ENCODE results near the gene DAGLA. TPM values are rescaled to one million over a fixed set of nuclear protein-coding genes. Genes with fewer than 3 reads are reported as not detected.

DAGLA gene
- polyA plus RNA-seq, 1 experiment = 2.5 TPM

DNA sequence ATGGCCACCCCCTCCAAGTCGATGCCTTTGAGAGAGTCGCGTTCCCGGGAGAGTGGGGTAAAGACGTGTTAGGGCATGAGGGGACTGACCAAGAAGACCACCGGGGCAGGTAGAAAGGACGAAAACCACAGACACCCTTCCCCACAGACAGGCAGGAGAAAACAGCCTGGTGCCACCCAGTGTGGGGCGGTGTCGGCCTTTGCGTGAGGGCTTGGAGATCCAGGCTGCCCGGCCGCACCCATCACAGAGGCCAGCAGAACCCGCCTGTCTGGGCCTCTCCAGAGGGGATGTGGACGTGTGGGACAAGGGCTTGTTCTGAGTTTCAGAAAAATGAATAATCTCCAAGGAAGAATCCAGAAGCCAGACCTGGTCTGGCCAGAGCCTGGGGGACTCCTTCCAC, 30.8 kb downstream of the DAGLA start:
- Histone ChIP-seq H3K4me3 (ENCODE audit: low read depth, low read length) (no peak overlapping the region), H3K36me3 (ENCODE audit: control insufficient read depth, insufficient read depth, low read length) (no peaks in the 10 kb centered on the region), H3K27me3 (ENCODE audit: control insufficient read depth, insufficient read depth, low read length) (no peaks in the 10 kb centered on the region)
- ChIA-PET POLR2A (no interaction called here), CTCF (interaction anchor here (1.0 to 1.3 kb wide), 2 partner anchors 23 to 32 kb away, joined by 3 to 4 read pairs; no protein-coding TSS in a partner anchor)
- TF ChIP-seq, protein P1, sequence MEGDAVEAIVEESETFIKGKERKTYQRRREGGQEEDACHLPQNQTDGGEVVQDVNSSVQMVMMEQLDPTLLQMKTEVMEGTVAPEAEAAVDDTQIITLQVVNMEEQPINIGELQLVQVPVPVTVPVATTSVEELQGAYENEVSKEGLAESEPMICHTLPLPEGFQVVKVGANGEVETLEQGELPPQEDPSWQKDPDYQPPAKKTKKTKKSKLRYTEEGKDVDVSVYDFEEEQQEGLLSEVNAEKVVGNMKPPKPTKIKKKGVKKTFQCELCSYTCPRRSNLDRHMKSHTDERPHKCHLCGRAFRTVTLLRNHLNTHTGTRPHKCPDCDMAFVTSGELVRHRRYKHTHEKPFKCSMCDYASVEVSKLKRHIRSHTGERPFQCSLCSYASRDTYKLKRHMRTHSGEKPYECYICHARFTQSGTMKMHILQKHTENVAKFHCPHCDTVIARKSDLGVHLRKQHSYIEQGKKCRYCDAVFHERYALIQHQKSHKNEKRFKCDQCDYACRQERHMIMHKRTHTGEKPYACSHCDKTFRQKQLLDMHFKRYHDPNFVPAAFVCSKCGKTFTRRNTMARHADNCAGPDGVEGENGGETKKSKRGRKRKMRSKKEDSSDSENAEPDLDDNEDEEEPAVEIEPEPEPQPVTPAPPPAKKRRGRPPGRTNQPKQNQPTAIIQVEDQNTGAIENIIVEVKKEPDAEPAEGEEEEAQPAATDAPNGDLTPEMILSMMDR (IDR thresholded peaks at IDR 0.05; ENCODE audit: insufficient read depth, low read depth, low read length) = no peak
- DNase-seq (ENCODE audit: low read depth) = no peak

DNA sequence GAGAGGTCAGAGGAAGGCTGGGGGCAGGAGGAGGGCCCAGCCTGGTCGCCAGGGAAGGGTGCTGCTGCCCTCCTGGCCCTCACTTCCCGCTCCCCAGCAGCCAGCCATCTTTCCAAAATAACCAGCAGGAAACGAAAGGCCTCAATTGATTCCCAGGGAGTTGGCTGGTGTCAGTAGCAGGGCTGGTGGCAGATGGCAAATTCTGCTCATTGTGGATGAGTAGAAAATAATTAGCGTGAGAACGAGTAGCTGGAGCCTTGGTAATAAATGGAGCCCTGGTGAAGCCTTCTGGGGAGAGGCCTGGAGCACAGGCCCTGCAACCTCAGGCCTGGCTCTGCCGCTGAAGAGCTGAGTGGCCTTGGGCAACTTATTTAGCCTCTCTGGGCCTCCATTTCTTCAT, 31.3 kb downstream of the DAGLA start:
- ChIA-PET POLR2A (interaction anchor here (0.7 kb wide), 1 partner anchor 11 kb away, joined by 4 read pairs; no protein-coding TSS in a partner anchor), CTCF (interaction anchor here (1.0 kb wide), 1 partner anchor 22 kb away, joined by 4 read pairs; no protein-coding TSS in a partner anchor)
- no peak overlapping the region for H3K4me3 ChIP-seq (ENCODE audit: low read depth, low read length)
- TF ChIP-seq, protein P1 (IDR thresholded peaks at IDR 0.05; ENCODE audit: insufficient read depth, low read depth, low read length) = no peak
- no peak for DNase-seq (ENCODE audit: low read depth)
- H3K36me3 ChIP-seq (ENCODE audit: control insufficient read depth, insufficient read depth, low read length) = no peaks in the 10 kb centered on the region
- no peaks in the 10 kb centered on the region for H3K27me3 ChIP-seq (ENCODE audit: control insufficient read depth, insufficient read depth, low read length)

DNA sequence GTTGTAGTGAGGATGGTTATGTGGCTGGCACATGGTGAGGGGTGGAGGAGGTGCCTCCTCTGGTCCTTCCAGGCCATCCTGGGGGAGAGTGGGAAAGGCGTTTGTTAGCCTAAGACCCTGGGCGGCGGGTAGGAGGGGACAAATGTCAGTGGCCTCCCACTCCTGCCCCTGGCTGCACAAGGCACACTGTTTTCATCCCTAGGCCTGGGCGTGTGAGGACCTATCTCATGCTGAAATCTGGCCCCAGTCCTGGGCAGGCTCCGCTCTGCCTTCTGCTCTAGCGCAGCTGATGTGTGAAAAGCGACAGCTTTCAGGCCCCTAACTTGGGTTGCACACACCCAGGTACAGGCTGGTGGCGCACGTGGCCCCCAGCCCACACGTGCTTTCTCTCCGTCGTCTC, 32.1 kb downstream of the DAGLA start:
- TF ChIP-seq, protein P1 (IDR thresholded peaks at IDR 0.05; ENCODE audit: insufficient read depth, low read depth, low read length) = no peak
- H3K4me3 ChIP-seq (ENCODE audit: low read depth, low read length) = no peak overlapping the region
- ChIA-PET POLR2A (no interaction called here), CTCF (interaction anchor here (0.9 to 1.2 kb wide), 2 partner anchors 9 to 21 kb away, joined by 3 to 4 read pairs; no protein-coding TSS in a partner anchor)
- H3K36me3 ChIP-seq (ENCODE audit: control insufficient read depth, insufficient read depth, low read length) = no peaks in the 10 kb centered on the region
- H3K27me3 ChIP-seq (ENCODE audit: control insufficient read depth, insufficient read depth, low read length) = no peaks in the 10 kb centered on the region
- DNase-seq (ENCODE audit: low read depth) = no peak

DNA sequence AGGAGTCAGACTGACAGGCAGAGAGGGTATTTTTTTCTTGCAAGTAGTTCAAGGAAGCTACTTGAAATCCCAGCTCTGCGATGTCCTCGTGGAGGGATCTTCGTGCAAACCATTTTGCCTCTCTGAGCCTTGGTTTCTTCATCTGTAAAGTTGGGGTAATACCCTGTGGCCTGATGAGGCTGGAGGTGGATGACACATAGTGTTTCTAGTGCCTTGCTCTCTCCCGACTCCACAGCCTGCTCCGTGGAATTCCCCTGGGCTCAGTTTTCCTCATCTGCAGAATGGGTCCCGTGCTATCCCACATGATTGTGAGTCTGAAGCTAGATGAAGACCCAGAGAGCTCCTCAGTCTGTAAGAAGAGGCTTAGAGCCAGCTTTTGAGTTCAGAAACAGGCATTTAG, 32.7 kb downstream of the DAGLA start:
- no peak for DNase-seq (ENCODE audit: low read depth)
- ChIA-PET CTCF (interaction anchor here (0.9 to 1.2 kb wide), 3 partner anchors 9 to 74 kb away, joined by 3 to 4 read pairs (median 4); no protein-coding TSS in a partner anchor), POLR2A (no interaction called here)
- TF ChIP-seq, protein P1 (IDR thresholded peaks at IDR 0.05; ENCODE audit: insufficient read depth, low read depth, low read length) = no peak
- Histone ChIP-seq H3K4me3 (ENCODE audit: low read depth, low read length) (no peak overlapping the region), H3K36me3 (ENCODE audit: control insufficient read depth, insufficient read depth, low read length) (no peaks in the 10 kb centered on the region), H3K27me3 (ENCODE audit: control insufficient read depth, insufficient read depth, low read length) (no peaks in the 10 kb centered on the region)

DNA sequence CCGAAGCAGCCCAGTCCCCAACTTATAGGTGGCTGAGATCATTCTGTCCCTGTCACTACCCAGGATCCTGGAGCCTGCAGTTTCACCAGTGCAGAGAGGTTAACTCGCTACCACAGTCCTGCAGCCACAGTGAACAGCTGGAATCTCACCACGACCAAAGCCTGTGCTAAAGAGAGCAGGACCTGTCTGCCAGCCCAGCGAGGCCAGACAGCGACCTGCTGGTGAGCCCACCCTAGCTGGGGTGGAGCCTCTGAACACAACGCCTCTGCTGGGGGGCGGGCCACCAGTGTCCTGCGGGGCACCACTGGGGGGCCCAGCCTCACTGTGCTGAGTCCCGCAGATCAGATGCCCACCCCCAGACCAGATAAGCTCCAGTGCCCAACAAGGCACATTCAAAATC, 33.3 kb downstream of the DAGLA start:
- Histone ChIP-seq H3K36me3 (ENCODE audit: control insufficient read depth, insufficient read depth, low read length) (no peaks in the 10 kb centered on the region), H3K4me3 (ENCODE audit: low read depth, low read length) (no peak overlapping the region), H3K27me3 (ENCODE audit: control insufficient read depth, insufficient read depth, low read length) (no peaks in the 10 kb centered on the region)
- DNase-seq (ENCODE audit: low read depth) = no peak
- CTCF ChIA-PET = interaction anchor here (0.9 to 1.2 kb wide), 2 partner anchors 10 to 75 kb away, joined by 3 to 4 read pairs; no protein-coding TSS in a partner anchor
- TF ChIP-seq, protein P1 (IDR thresholded peaks at IDR 0.05; ENCODE audit: insufficient read depth, low read depth, low read length) = no peak
- POLR2A ChIA-PET = no interaction called here

Measured in BJ (cell line).